IPS-18a (cell line): ENCODE measurements around the gene DAAM2.

Source experiments
- H3K27ac ChIP-seq: one replicate; pipeline ENCODE4 v1.5.1; 2013; ENCODE audit warnings: low read length
- H3K27me3 ChIP-seq: one replicate; pipeline ENCODE4 v1.6.1; 2013; ENCODE audit warnings: mild to moderate bottlenecking, low read length; ENCODE audit not compliant: control insufficient read depth, insufficient read depth
- H3K36me3 ChIP-seq: one replicate; pipeline ENCODE4 v1.6.1; 2013; ENCODE audit warnings: low read depth, low read length; ENCODE audit not compliant: control insufficient read depth
- H3K4me1 ChIP-seq: one replicate; pipeline ENCODE4 v1.6.1; 2013; ENCODE audit warnings: low read depth, low read length; ENCODE audit not compliant: control insufficient read depth
- H3K4me3 ChIP-seq: one replicate; pipeline ENCODE4 v1.5.1; 2013; ENCODE audit warnings: low read length
- H3K9ac ChIP-seq: one replicate; pipeline ENCODE4 v1.6.1; 2013; ENCODE audit warnings: mild to moderate bottlenecking, low read length, moderate library complexity
- H3K9me3 ChIP-seq: one replicate; pipeline ENCODE4 v1.6.1; 2013; ENCODE audit warnings: low read depth, low read length; ENCODE audit not compliant: control insufficient read depth

Gene DAAM2

DNA sequence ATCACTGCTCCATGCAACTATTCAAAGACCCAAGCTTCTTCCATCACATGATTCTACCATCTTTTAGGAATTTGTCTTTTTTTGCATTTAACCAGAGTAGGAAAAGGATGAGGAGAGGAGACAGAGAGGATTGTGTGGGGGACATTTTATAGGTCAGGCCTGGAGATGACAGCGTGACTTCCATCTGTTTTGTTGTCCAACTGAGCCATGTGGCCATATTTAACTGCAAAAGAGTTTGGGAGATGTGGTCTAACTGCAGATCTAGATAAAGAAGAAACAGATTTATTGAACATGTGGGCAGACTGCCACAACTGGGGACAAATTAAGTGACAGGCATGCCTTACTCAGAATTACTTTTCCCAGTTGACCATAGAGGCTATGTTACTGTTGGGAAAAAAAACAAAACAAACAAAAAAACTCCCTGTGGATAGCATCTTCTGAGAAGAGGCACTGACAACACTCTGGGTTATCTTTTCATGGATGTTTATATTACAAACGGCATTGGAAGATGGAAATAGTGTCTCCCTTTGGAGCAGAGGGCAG is 161.0 kb downstream of the DAAM2 start:
- peaks cover 7% of the 10 kb centered on the region for H3K4me1 ChIP-seq

More for the DNA sequence above, 161.0 kb downstream of the DAAM2 start:
- Histone ChIP-seq H3K27ac (no peak overlapping the region), H3K36me3 (no peaks in the 10 kb centered on the region), H3K9me3 (no peaks in the 10 kb centered on the region), H3K9ac (no peak overlapping the region), H3K4me3 (no peak overlapping the region), H3K27me3 (no peaks in the 10 kb centered on the region)
